Mesenchymal stem cell (in vitro differentiated cells and primary cell): ENCODE data around the gene APIP.
"Not testable (repeated sequence)": the region's sequence is repeated elsewhere in the genome, so short reads cannot be mapped to it uniquely, and the experiment has no call there.

Source experiments
- DNase-seq: peaks from one replicate; pipeline ENCODE4 v3.0.0-alpha.2; 2013
- H2AFZ ChIP-seq: one replicate; pipeline ENCODE4 v1.6.1; 2013; ENCODE audit warnings: low read depth, mild to moderate bottlenecking, control low read depth, inconsistent platforms, low read length, moderate library complexity
- H2AK5ac ChIP-seq: 2 replicates; pipeline ENCODE4 v1.6.1; 2013; ENCODE audit warnings: low read length, moderate library complexity, mild to moderate bottlenecking, inconsistent platforms; ENCODE audit not compliant: severe bottlenecking
- H2BK120ac ChIP-seq: one replicate; pipeline ENCODE4 v1.6.1; 2013; ENCODE audit warnings: low read depth, mild to moderate bottlenecking, inconsistent platforms, low read length, moderate library complexity
- H2BK12ac ChIP-seq, 2 experiments: one replicate each; pipeline ENCODE4 v1.6.1; 2013; ENCODE audit warnings: inconsistent platforms in 2 of 2, low read length in 2 of 2, mild to moderate bottlenecking in 2 of 2, moderate library complexity in 2 of 2, control low read depth in 1 of 2
- H2BK15ac ChIP-seq: one replicate; pipeline ENCODE4 v1.6.1; 2013; ENCODE audit warnings: mild to moderate bottlenecking, low read depth, inconsistent platforms; ENCODE audit not compliant: poor library complexity, severe bottlenecking
- H2BK5ac ChIP-seq: 2 replicates; pipeline ENCODE4 v1.6.1; 2013; ENCODE audit warnings: low read depth, mild to moderate bottlenecking, low read length, control low read depth, inconsistent platforms; ENCODE audit not compliant: poor library complexity, severe bottlenecking
- H3K14ac ChIP-seq, 2 experiments: one replicate each; pipeline ENCODE4 v1.6.1; 2013; ENCODE audit warnings: inconsistent platforms in 2 of 2, low read length in 2 of 2, control low read depth in 1 of 2, mild to moderate bottlenecking in 1 of 2, moderate library complexity in 1 of 2
- H3K18ac ChIP-seq, 2 experiments: one replicate each; pipeline ENCODE4 v1.6.1; 2013; ENCODE audit warnings: inconsistent platforms in 2 of 2, low read length in 2 of 2, control low read depth in 1 of 2, low read depth in 1 of 2, mild to moderate bottlenecking in 1 of 2
- H3K23ac ChIP-seq, 2 experiments: one replicate each; pipeline ENCODE4 v1.6.1; 2013; ENCODE audit warnings: inconsistent platforms in 2 of 2, low read length in 2 of 2, mild to moderate bottlenecking in 2 of 2, moderate library complexity in 2 of 2, control low read depth in 1 of 2
- H3K27ac ChIP-seq: 2 replicates; pipeline ENCODE4 v1.5.1; 2013; ENCODE audit warnings: mild to moderate bottlenecking, moderate library complexity, low read length, control low read depth, inconsistent platforms; ENCODE audit not compliant: poor library complexity, severe bottlenecking
- H3K27me3 ChIP-seq, 2 experiments: 2 replicates each; pipeline versions ENCODE4 v1.6.1 to v1.7.0; 2013; ENCODE audit warnings: low read length in 2 of 2, mild to moderate bottlenecking in 2 of 2, moderate library complexity in 2 of 2, control low read depth in 1 of 2, inconsistent platforms in 1 of 2; ENCODE audit not compliant: control insufficient read depth in 1 of 2, insufficient read depth in 1 of 2
- H3K36me3 ChIP-seq, 2 experiments: 2 replicates each; pipeline versions ENCODE4 v1.6.1 to v1.7.0; 2013; ENCODE audit warnings: low read length in 2 of 2, control low read depth in 1 of 2, inconsistent platforms in 1 of 2, low read depth in 1 of 2, mild to moderate bottlenecking in 1 of 2; ENCODE audit not compliant: insufficient read depth in 2 of 2, control insufficient read depth in 1 of 2
- H3K4ac ChIP-seq, 2 experiments: one replicate each; pipeline ENCODE4 v1.6.1; 2013; ENCODE audit warnings: inconsistent platforms in 2 of 2, low read length in 2 of 2, mild to moderate bottlenecking in 2 of 2, moderate library complexity in 2 of 2, control low read depth in 1 of 2, low read depth in 1 of 2
- H3K4me1 ChIP-seq: 2 replicates; pipeline ENCODE4 v1.6.1; 2013; ENCODE audit warnings: low read depth, low read length, control low read depth; ENCODE audit not compliant: control insufficient read depth, insufficient read depth
- H3K4me2 ChIP-seq: 2 replicates; pipeline ENCODE4 v1.6.1; 2013; ENCODE audit warnings: low read length, mild to moderate bottlenecking, inconsistent platforms; ENCODE audit not compliant: poor library complexity, severe bottlenecking
- H3K4me3 ChIP-seq, 2 experiments: 2 replicates each; pipeline versions ENCODE4 v1.5.1 to v1.7.0; 2013; ENCODE audit warnings: low read length in 2 of 2, mild to moderate bottlenecking in 2 of 2, control low read depth in 1 of 2, low read depth in 1 of 2; ENCODE audit not compliant: insufficient read depth in 1 of 2
- H3K79me1 ChIP-seq: replicated peaks from 2 replicates; pipeline ENCODE4 v1.6.1; 2013; ENCODE audit warnings: mild to moderate bottlenecking, control low read depth, low read length, inconsistent platforms; ENCODE audit not compliant: poor library complexity, severe bottlenecking
- H3K9ac ChIP-seq: 2 replicates; pipeline ENCODE4 v1.7.0; 2013; ENCODE audit warnings: mild to moderate bottlenecking, low read length, moderate library complexity
- H3K9me3 ChIP-seq: 2 replicates; pipeline ENCODE4 v1.7.0; 2013; ENCODE audit warnings: mild to moderate bottlenecking, low read length; ENCODE audit not compliant: control insufficient read depth
- H4K8ac ChIP-seq: one replicate; pipeline ENCODE4 v1.6.1; 2013; ENCODE audit warnings: inconsistent platforms, mild to moderate bottlenecking, low read length, moderate library complexity
- H4K91ac ChIP-seq: one replicate; pipeline ENCODE4 v1.6.1; 2013; ENCODE audit warnings: mild to moderate bottlenecking, low read length, inconsistent platforms
- WGBS: methylation state at CpG from one replicate; pipeline ENCODE4 v1.1.7; 2013; ENCODE audit warnings: mixed read lengths; 5-methylcytosine and 5-hydroxymethylcytosine counted together

APIP gene

DNA sequence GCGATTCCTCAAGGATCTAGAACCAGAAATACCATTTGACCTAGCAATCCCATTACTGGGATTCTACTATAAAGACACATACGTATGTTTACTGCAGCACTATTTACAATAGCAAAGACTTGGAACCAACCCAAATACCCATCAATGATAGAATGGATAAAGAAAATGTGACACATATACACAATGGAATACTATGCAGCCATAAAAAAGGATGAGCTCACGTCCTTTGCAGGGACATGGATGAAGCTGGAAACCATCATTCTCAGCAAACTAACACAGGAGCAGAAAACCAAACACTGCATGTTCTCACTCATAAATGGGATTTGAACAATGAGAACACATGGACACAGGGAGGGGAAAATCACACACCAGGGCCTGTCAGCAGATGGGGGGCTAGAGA, 20.0 kb downstream of the APIP start:
- not testable (repeated sequence) for H3K23ac ChIP-seq, H3K36me3 ChIP-seq, H2AK5ac ChIP-seq, H3K4me3 ChIP-seq, H3K27me3 ChIP-seq, H4K91ac ChIP-seq, H2BK15ac ChIP-seq, H3K4ac ChIP-seq, H3K14ac ChIP-seq, H2BK5ac ChIP-seq, H4K8ac ChIP-seq, H3K4me1 ChIP-seq, H2BK12ac ChIP-seq, DNase-seq, H2BK120ac ChIP-seq, H3K4me2 ChIP-seq, H3K27ac ChIP-seq, H2AFZ ChIP-seq, H3K18ac ChIP-seq, H3K9ac ChIP-seq
- Histone ChIP-seq H3K9me3 (peaks cover 31% of the 10 kb centered on the region), H3K79me1 (peaks cover 23% of the 10 kb centered on the region)
- 100% methylated on average over 1 of the region's 3 CpGs for WGBS

DNA sequence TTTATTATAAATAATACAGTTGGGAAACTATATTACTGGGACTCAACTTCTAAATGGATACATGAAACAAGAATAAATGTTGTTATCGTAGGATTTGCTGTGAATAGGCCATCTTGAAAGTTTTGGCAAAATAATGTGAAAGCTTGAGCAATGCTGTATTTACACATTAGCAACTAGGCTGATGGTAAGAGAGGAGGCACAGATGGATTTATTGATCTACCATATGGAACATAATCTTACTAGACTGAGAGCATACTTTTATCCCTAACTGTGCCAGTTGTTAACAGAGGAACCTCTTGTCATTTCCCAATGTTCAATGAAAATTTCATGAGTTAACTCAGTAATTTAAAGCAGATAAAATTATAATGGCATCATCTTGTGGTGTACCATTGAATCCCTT, 22.8 kb downstream of the APIP start:
- H3K4me3 ChIP-seq = no peak overlapping the region
- no peaks in the 10 kb centered on the region for H3K4me1 ChIP-seq
- no peak overlapping the region for H3K14ac ChIP-seq
- WGBS = 93% methylated on average over 1 of the region's 1 CpG
- H2BK120ac ChIP-seq = no peak overlapping the region
- H4K91ac ChIP-seq = no peak overlapping the region
- no peak overlapping the region for H2AFZ ChIP-seq
- DNase-seq = no peak
- peaks cover 0 to 11% of the 10 kb centered on the region in 2 experiments for H3K36me3 ChIP-seq
- H3K9ac ChIP-seq = no peak overlapping the region
- no peak overlapping the region for H3K4ac ChIP-seq
- H3K27ac ChIP-seq = no peak overlapping the region
- H3K79me1 ChIP-seq = peaks cover 9% of the 10 kb centered on the region
- H3K18ac ChIP-seq = no peak overlapping the region
- H2BK5ac ChIP-seq = no peak overlapping the region
- H3K27me3 ChIP-seq = no peaks in the 10 kb centered on the region
- H4K8ac ChIP-seq = no peak overlapping the region
- no peak overlapping the region for H3K23ac ChIP-seq
- H2AK5ac ChIP-seq = no peak overlapping the region
- H2BK12ac ChIP-seq = no peak overlapping the region
- peaks cover 6% of the 10 kb centered on the region for H3K9me3 ChIP-seq
- no peak overlapping the region for H2BK15ac ChIP-seq
- H3K4me2 ChIP-seq = no peak overlapping the region

DNA sequence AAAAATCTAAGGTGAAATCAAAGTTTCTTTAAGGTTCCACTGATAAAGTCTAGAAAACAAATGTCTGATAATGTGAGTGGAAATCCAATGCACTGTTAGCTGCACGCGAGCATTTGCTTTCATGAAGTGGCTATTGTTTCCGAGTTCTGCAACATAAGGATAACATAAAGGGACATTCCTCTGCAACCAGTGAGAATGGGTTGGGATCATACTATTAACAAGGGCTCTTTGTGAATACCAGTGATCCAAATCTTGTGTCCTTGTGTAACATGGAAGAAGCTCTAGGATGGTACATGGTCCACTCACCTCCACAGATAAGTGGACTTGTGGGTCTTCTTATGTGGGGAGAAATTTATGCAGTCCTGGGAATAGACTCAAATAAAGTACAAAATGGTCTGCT, 24.6 kb downstream of the APIP start:
- Histone ChIP-seq H3K14ac (no peak overlapping the region), H3K4me1 (no peaks in the 10 kb centered on the region), H2BK15ac (no peak overlapping the region), H2BK12ac (no peak overlapping the region), H2AFZ (no peak overlapping the region), H3K9me3 (no peaks in the 10 kb centered on the region), H3K4ac (no peak overlapping the region), H2BK5ac (no peak overlapping the region), H3K4me2 (no peak overlapping the region), H3K27me3 (no peaks in the 10 kb centered on the region), H3K23ac (no peak overlapping the region), H2BK120ac (no peak overlapping the region), H3K18ac (no peak overlapping the region), H4K8ac (no peak overlapping the region), H2AK5ac (no peak overlapping the region), H3K79me1 (peaks cover 4% of the 10 kb centered on the region), H3K9ac (no peak overlapping the region), H4K91ac (no peak overlapping the region), H3K36me3 (peaks cover 0 to 27% of the 10 kb centered on the region in 2 experiments), H3K4me3 (no peak overlapping the region), H3K27ac (no peak overlapping the region)
- no peak for DNase-seq
- 98% methylated on average over 3 of the region's 3 CpGs for WGBS

DNA sequence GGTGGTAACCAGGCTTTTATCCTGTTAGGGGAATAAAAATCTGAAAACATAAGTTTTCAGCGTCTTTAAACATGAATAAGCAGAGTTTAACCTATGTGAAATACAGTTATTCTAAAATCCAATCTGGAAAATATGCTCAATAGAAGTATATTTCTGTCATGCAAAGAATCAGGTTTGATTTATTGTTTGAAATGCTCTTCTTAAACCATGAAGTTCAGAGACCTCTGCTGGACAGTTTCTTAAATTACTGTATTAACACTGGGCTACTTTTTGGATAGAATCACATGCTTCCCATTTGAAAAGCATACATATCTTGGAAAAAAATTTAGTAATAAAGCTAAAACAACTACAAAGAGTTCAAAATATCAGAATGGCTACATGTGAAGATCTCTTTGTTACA, 25.4 kb downstream of the APIP start:
- no peak overlapping the region for H3K18ac ChIP-seq
- no peaks in the 10 kb centered on the region for H3K4me1 ChIP-seq
- no peak overlapping the region for H3K4me2 ChIP-seq
- peaks cover 1% of the 10 kb centered on the region for H3K79me1 ChIP-seq
- no peaks in the 10 kb centered on the region for H3K9me3 ChIP-seq
- DNase-seq = peak; percentile 36
- no peak overlapping the region for H3K4me3 ChIP-seq
- no peak overlapping the region for H2AK5ac ChIP-seq
- H3K27me3 ChIP-seq = no peaks in the 10 kb centered on the region
- H3K9ac ChIP-seq = no peak overlapping the region
- H3K23ac ChIP-seq = no peak overlapping the region
- WGBS = no CpG with 5 or more reads among the region's 1 CpG
- H2BK120ac ChIP-seq = no peak overlapping the region
- H2BK5ac ChIP-seq = no peak overlapping the region
- H2BK12ac ChIP-seq = no peak overlapping the region
- H3K14ac ChIP-seq = no peak overlapping the region
- H4K8ac ChIP-seq = no peak overlapping the region
- H3K27ac ChIP-seq = no peak overlapping the region
- H3K4ac ChIP-seq = no peak overlapping the region
- H2AFZ ChIP-seq = no peak overlapping the region
- no peak overlapping the region for H2BK15ac ChIP-seq
- H4K91ac ChIP-seq = no peak overlapping the region
- H3K36me3 ChIP-seq = peaks cover 0 to 30% of the 10 kb centered on the region in 2 experiments
